SK-N-MC (cell line): ENCODE data around the gene NETO1.

Experiments used
- DNase-seq: peaks from one replicate; pipeline ENCODE4 v3.0.0-alpha.2; 2011; ENCODE audit warnings: low read depth, low spot score
- H3K27ac ChIP-seq: fragments of 200-600 bp; sonication (generic); 2 replicates; pipeline ENCODE4 v1.5.1; 2016; ENCODE audit warnings: mixed run types
- H3K36me3 ChIP-seq: fragments of 200-600 bp; sonication (generic); 2 replicates; pipeline ENCODE4 v1.6.1; 2017; ENCODE audit warnings: antibody characterized with exemption, low read length, mixed read lengths; ENCODE audit not compliant: insufficient read depth
- H3K4me3 ChIP-seq: fragments of 200-600 bp; sonication (generic); 2 replicates; pipeline ENCODE4 v1.5.1; 2016
- H3K9ac ChIP-seq: fragments of 200-600 bp; sonication (generic); 2 replicates; pipeline ENCODE4 v1.8.0; 2017; ENCODE audit warnings: mixed run types, mixed read lengths; ENCODE audit not compliant: insufficient read length
- H3K9me3 ChIP-seq: fragments of 200-600 bp; sonication (generic); 2 replicates; pipeline ENCODE4 v1.6.1; 2017; ENCODE audit warnings: low read depth, mild to moderate bottlenecking, antibody characterized with exemption, low read length, moderate library complexity, mixed read lengths
- EZH2 ChIP-seq: fragments of 200-600 bp; sonication (generic); IDR thresholded peaks from one replicate; pipeline ENCODE4 v1.6.1; 2017; ENCODE audit warnings: antibody characterized with exemption
- FOXP2 ChIP-seq: optimal IDR thresholded peaks from 2 replicates; pipeline ENCODE3; 2011; ENCODE audit warnings: mild to moderate bottlenecking, moderate library complexity; ENCODE audit not compliant: insufficient read depth; ENCODE audit errors: extremely low read length, control extremely low read depth
- POLR2AphosphoS5 ChIP-seq: IDR thresholded peaks from 2 replicates; pipeline ENCODE4 v1.6.1; 2012; ENCODE audit warnings: mild to moderate bottlenecking, low read depth, low read length, borderline replicate concordance

NETO1 gene

GRCh38 chr18:72727038-72727655 lies 140.6 kb downstream of the NETO1 start:
- H3K36me3 ChIP-seq = no peaks in the 10 kb centered on the region
- H3K9me3 ChIP-seq = no peaks in the 10 kb centered on the region
- H3K4me3 ChIP-seq = no peak overlapping the region
- TF ChIP-seq POLR2AphosphoS5 (no peak), FOXP2 (no peak), EZH2 (no peak)
- DNase-seq = no peak
- H3K9ac ChIP-seq = no peak overlapping the region
- H3K27ac ChIP-seq = no peak overlapping the region

- Histone ChIP-seq H3K36me3 (no peaks in the 10 kb centered on the region), H3K9me3 (no peaks in the 10 kb centered on the region), H3K27ac (no peak overlapping the region), H3K9ac (no peak overlapping the region), H3K4me3 (no peak overlapping the region)
- no peak for DNase-seq
- TF ChIP-seq FOXP2 (no peak), POLR2AphosphoS5 (no peak), EZH2 (no peak)
These were observed 141.6 kb downstream of the NETO1 start for GRCh38 chr18:72726201-72726600.

- TF ChIP-seq POLR2AphosphoS5 (no peak), FOXP2 (no peak), EZH2 (no peak)
- no peak overlapping the region for H3K27ac ChIP-seq
- no peak overlapping the region for H3K9ac ChIP-seq
- H3K4me3 ChIP-seq = no peak overlapping the region
- H3K9me3 ChIP-seq = no peaks in the 10 kb centered on the region
- no peaks in the 10 kb centered on the region for H3K36me3 ChIP-seq
- DNase-seq = no peak
These were observed 146.5 kb downstream of the NETO1 start for GRCh38 chr18:72721330-72721729.

GRCh38 chr18:72720116-72720515 lies 147.7 kb downstream of the NETO1 start:
- no peak for TF ChIP-seq FOXP2
- no peak for TF ChIP-seq POLR2AphosphoS5
- TF ChIP-seq EZH2 = no peak
- Histone ChIP-seq H3K9me3 (no peaks in the 10 kb centered on the region), H3K9ac (no peak overlapping the region), H3K36me3 (no peaks in the 10 kb centered on the region), H3K4me3 (no peak overlapping the region), H3K27ac (no peak overlapping the region)
- no peak for DNase-seq

- no peak for DNase-seq
- Histone ChIP-seq H3K9ac (no peak overlapping the region), H3K4me3 (no peak overlapping the region), H3K27ac (no peak overlapping the region), H3K9me3 (no peaks in the 10 kb centered on the region), H3K36me3 (no peaks in the 10 kb centered on the region)
- no peak for TF ChIP-seq FOXP2
- TF ChIP-seq POLR2AphosphoS5 = no peak
- TF ChIP-seq EZH2 = no peak
These were observed 163.6 kb downstream of the NETO1 start for GRCh38 chr18:72704202-72704601.

- TF ChIP-seq POLR2AphosphoS5 (no peak), FOXP2 (no peak), EZH2 (no peak)
- peak; percentile 53 for DNase-seq
These were observed 166.7 kb downstream of the NETO1 start for GRCh38 chr18:72700961-72701710.

GRCh38 chr18:72697706-72698105 lies 170.1 kb downstream of the NETO1 start:
- TF ChIP-seq FOXP2 = no peak
- TF ChIP-seq POLR2AphosphoS5 = no peak
- no peak for TF ChIP-seq EZH2
- H3K9ac ChIP-seq = no peak overlapping the region
- DNase-seq = no peak

More at GRCh38 chr18:72700961-72701710, 166.7 kb downstream of the NETO1 start:
- Histone ChIP-seq H3K27ac (no peak overlapping the region), H3K9ac (no peak overlapping the region), H3K36me3 (no peaks in the 10 kb centered on the region), H3K4me3 (no peak overlapping the region), H3K9me3 (no peaks in the 10 kb centered on the region)

GRCh38 chr18:72692595-72692994 lies 175.2 kb downstream of the NETO1 start:
- Histone ChIP-seq H3K27ac (peak overlapping the region; percentile 19; the same call in 1 of the 2 replicates), H3K4me3 (peak overlapping the region; percentile 75), H3K9me3 (no peaks in the 10 kb centered on the region), H3K36me3 (no peaks in the 10 kb centered on the region), H3K9ac (peak overlapping the region; percentile 23)
- no peak for TF ChIP-seq POLR2AphosphoS5
- TF ChIP-seq FOXP2 = no peak
- no peak for TF ChIP-seq EZH2
- no peak for DNase-seq

More at GRCh38 chr18:72697706-72698105, 170.1 kb downstream of the NETO1 start:
- Histone ChIP-seq H3K4me3 (no peak overlapping the region), H3K36me3 (no peaks in the 10 kb centered on the region), H3K27ac (no peak overlapping the region), H3K9me3 (no peaks in the 10 kb centered on the region)
